Muscle of leg (tissue), 11 donors: ENCODE measurements around the gene CDKAL1. TPM values are rescaled to one million over a fixed set of nuclear protein-coding genes. Genes with fewer than 3 reads are reported as not detected.

Experiments used
- DNase-seq: peaks from one replicate; pipeline ENCODE4 v3.0.0; 2013
- H3K27ac ChIP-seq: one replicate; pipeline ENCODE4 v1.5.1; 2013; ENCODE audit warnings: mild to moderate bottlenecking, low read length, control low read depth
- H3K27me3 ChIP-seq: one replicate; pipeline ENCODE4 v1.6.1; 2013; ENCODE audit warnings: low read length; ENCODE audit not compliant: control insufficient read depth, insufficient read depth
- H3K36me3 ChIP-seq: one replicate; pipeline ENCODE4 v1.6.1; 2013; ENCODE audit warnings: low read length; ENCODE audit not compliant: control insufficient read depth, insufficient read depth
- H3K4me1 ChIP-seq: one replicate; pipeline ENCODE4 v1.6.1; 2013; ENCODE audit warnings: low read length; ENCODE audit not compliant: control insufficient read depth, insufficient read depth
- H3K4me3 ChIP-seq: one replicate; pipeline ENCODE4 v1.5.1; 2013; ENCODE audit warnings: low read length, control low read depth
- H3K9me3 ChIP-seq: replicated peaks from 2 replicates; pipeline ENCODE4 v1.6.1; 2013; ENCODE audit warnings: low read depth, low read length; ENCODE audit not compliant: control insufficient read depth
- WGBS: methylation state at CpG from one replicate; pipeline ENCODE4 v1.1.5; 2013; ENCODE audit warnings: missing lambda C conversion rate; ENCODE audit not compliant: insufficient coverage; 5-methylcytosine and 5-hydroxymethylcytosine counted together
- polyA plus RNA-seq, 8 donors: library from polyadenylated mRNA; unstranded; fragments of 120-200 nt; gene quantifications; one replicate each; pipeline versions ENCODE4 v1.2.1 to v1.2.3, GENCODE V29; 2013; ENCODE audit warnings: inconsistent platforms in 1 of 8, low replicate concordance in 1 of 8; ENCODE audit not compliant: insufficient read length in 8 of 8, insufficient read depth in 1 of 8
- total RNA-seq: library from RNA; stranded (reverse); fragments of 120-200 nt; gene quantifications from one replicate; pipeline ENCODE4 v1.2.4, GENCODE V29; 2013

CDKAL1 gene
- total and polyA plus RNA-seq, 9 donors: 11.0 to 23.6 (median 13.0) TPM

DNA sequence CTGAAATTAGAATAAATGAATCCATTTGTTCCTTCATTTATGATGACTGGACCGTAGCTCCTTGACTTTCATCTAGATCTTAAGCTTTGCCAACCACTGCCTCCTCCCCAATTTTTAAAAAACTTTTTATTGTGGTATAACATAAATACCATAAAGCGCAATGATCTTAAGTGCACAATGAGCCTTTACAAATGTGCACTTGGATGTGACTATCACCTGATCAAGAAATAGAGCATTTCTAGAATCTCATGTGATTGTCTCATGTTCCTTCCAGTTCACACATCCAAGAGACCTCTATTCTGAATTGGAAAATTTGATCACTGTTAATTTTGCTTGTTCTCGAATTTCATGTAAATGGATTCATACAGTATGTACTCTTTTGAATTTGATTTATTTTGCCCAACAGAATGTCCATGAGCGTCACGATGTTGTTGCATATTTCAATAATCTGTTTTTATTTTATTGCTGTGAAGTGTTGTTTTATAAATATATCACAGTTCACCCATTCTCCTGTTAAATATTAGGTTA, 442.2 kb downstream of the CDKAL1 start:
- WGBS: no CpG with 5 or more reads among the region's 5 CpGs
- Histone ChIP-seq H3K27ac (no peak overlapping the region), H3K9me3 (no peaks in the 10 kb centered on the region), H3K27me3 (no peaks in the 10 kb centered on the region), H3K4me1 (no peaks in the 10 kb centered on the region), H3K4me3 (no peak overlapping the region), H3K36me3 (no peaks in the 10 kb centered on the region)
- DNase-seq: no peak

DNA sequence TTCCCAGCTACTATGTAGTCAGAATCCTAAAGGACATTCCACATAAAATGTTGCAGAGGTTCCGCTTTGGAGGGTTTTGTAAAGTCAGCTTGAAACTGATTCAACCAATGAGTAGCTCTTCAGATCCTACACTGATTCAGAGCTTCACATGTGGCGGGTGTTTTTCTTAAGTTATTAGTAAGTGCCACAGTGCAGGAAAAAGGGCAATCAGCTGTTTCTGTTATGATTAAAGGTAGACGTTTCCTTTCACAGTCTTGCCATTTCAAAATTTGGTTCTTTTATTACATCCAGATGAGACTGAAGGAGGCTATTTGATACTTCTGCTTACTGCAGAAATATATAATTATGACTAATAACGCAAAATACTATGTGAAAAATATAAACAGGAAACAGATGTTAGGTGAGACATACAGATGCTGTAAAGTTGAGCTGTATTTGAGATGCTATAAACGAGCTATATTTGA, 443.9 kb downstream of the CDKAL1 start:
- WGBS: no CpG with 5 or more reads among the region's 5 CpGs
- peak; percentile 88 for DNase-seq

GRCh38 chr6:20979076-20979475, 444.8 kb downstream of the CDKAL1 start:
- H3K4me1 ChIP-seq: no peaks in the 10 kb centered on the region
- no peak overlapping the region for H3K27ac ChIP-seq
- DNase-seq: no peak
- H3K36me3 ChIP-seq: no peaks in the 10 kb centered on the region
- H3K4me3 ChIP-seq: no peak overlapping the region
- WGBS: no CpG with 5 or more reads among the region's 1 CpG
- no peaks in the 10 kb centered on the region for H3K27me3 ChIP-seq
- peaks cover 3% of the 10 kb centered on the region for H3K9me3 ChIP-seq

More for the DNA sequence above, 443.9 kb downstream of the CDKAL1 start:
- no peaks in the 10 kb centered on the region for H3K27me3 ChIP-seq
- H3K4me3 ChIP-seq: no peak overlapping the region
- no peak overlapping the region for H3K27ac ChIP-seq
- H3K9me3 ChIP-seq: no peaks in the 10 kb centered on the region
- H3K36me3 ChIP-seq: no peaks in the 10 kb centered on the region
- H3K4me1 ChIP-seq: no peaks in the 10 kb centered on the region

- Histone ChIP-seq H3K4me3 (no peak overlapping the region), H3K4me1 (no peaks in the 10 kb centered on the region), H3K36me3 (no peaks in the 10 kb centered on the region), H3K9me3 (peaks cover 7% of the 10 kb centered on the region), H3K27me3 (no peaks in the 10 kb centered on the region), H3K27ac (no peak overlapping the region)
- DNase-seq: no peak
- 93% methylated on average over 5 of the region's 5 CpGs for WGBS
Observed at GRCh38 chr6:20983961-20984360, 449.7 kb downstream of the CDKAL1 start.

- Histone ChIP-seq H3K4me3 (no peak overlapping the region), H3K27ac (no peak overlapping the region), H3K36me3 (no peaks in the 10 kb centered on the region), H3K4me1 (no peaks in the 10 kb centered on the region), H3K9me3 (peaks cover 7% of the 10 kb centered on the region), H3K27me3 (no peaks in the 10 kb centered on the region)
- no CpG with 5 or more reads among the region's 1 CpG for WGBS
- peak; percentile 15 for DNase-seq
Observed at GRCh38 chr6:20985821-20986220, 451.6 kb downstream of the CDKAL1 start.

GRCh38 chr6:20991910-20992309, 457.7 kb downstream of the CDKAL1 start:
- H3K9me3 ChIP-seq: no peaks in the 10 kb centered on the region
- no peaks in the 10 kb centered on the region for H3K4me1 ChIP-seq
- H3K36me3 ChIP-seq: no peaks in the 10 kb centered on the region
- no peak overlapping the region for H3K27ac ChIP-seq
- H3K27me3 ChIP-seq: no peaks in the 10 kb centered on the region
- no peak overlapping the region for H3K4me3 ChIP-seq
- no peak for DNase-seq
- no CpG with 5 or more reads among the region's 2 CpGs for WGBS

DNA sequence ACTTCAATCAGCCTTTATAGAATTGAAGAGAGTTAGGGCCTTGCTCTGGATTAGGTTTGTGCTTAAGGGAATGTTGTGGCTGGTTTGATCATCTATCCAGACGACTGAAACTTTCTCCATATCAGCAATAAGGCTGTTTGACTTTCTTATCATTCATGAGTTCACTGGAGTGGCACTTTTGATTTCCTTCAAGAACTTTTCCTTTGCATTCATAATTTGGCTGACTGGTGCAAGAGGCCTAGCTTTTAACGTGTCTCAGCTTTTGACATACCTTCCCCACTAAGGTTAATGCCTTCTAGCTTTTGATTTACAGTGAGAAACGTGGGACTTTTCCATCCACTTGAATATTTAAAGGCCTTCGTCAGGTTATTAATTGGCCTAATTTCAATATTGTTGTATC, 461.8 kb downstream of the CDKAL1 start:
- Histone ChIP-seq H3K27me3 (no peaks in the 10 kb centered on the region), H3K4me1 (no peaks in the 10 kb centered on the region), H3K36me3 (no peaks in the 10 kb centered on the region), H3K27ac (no peak overlapping the region), H3K9me3 (no peaks in the 10 kb centered on the region), H3K4me3 (no peak overlapping the region)
- no peak for DNase-seq
- no CpG with 5 or more reads among the region's 4 CpGs for WGBS

DNA sequence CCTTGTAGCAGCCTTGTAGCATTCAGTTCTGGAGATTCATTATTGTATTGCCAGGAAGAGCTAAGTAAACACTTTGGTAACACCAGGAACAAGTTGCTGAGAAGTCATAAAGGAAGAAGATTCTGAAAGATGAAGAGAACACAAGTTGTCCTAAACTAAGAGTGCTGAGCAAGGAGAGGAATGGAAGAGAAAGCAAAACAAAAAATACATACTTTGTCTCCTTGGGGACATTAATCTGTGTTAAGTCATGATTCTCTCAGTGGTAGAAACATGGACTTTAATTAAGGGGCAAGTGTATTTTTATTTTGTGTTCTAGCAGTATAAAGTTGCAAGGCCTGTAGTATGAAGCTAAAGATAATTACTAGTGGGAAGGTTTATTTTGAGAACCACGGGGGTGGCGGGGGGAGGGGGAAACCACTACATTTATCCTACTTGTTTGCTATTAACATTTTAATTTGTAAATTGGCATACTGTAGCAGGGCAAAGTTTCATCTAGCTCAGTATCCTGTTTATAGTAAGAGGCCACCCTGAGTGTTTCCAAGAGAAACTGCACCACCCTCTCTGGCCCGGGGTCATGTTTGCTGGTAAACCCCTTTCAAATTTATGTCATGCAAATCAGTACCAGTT, 463.0 kb downstream of the CDKAL1 start:
- DNase-seq: peak; percentile 12
- WGBS: no CpG with 5 or more reads among the region's 3 CpGs
- no peaks in the 10 kb centered on the region for H3K36me3 ChIP-seq
- H3K4me3 ChIP-seq: no peak overlapping the region
- H3K27me3 ChIP-seq: no peaks in the 10 kb centered on the region
- no peaks in the 10 kb centered on the region for H3K9me3 ChIP-seq
- H3K27ac ChIP-seq: no peak overlapping the region
- H3K4me1 ChIP-seq: no peaks in the 10 kb centered on the region

DNA sequence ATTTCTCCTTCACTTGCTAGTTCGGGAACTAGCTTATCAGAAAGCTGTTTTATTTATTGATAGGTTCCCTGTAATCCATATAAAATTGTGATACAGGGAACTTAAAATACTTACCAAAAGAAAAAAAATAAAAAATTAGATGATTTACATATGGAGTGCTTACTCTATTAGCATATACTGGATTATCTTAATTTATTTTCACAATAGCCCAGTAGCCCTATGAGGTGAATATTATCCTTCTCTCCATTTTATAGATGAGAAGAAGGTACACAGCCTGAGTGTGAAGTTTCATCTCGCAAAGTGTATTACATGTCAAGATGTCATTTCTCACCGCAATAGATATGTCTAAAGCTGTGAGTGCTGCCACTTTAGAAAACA, 463.5 kb downstream of the CDKAL1 start:
- no peak overlapping the region for H3K27ac ChIP-seq
- WGBS: 95% methylated on average over 2 of the region's 3 CpGs
- H3K27me3 ChIP-seq: no peaks in the 10 kb centered on the region
- H3K4me3 ChIP-seq: no peak overlapping the region
- DNase-seq: no peak
- no peaks in the 10 kb centered on the region for H3K9me3 ChIP-seq
- no peaks in the 10 kb centered on the region for H3K4me1 ChIP-seq
- no peaks in the 10 kb centered on the region for H3K36me3 ChIP-seq

DNA sequence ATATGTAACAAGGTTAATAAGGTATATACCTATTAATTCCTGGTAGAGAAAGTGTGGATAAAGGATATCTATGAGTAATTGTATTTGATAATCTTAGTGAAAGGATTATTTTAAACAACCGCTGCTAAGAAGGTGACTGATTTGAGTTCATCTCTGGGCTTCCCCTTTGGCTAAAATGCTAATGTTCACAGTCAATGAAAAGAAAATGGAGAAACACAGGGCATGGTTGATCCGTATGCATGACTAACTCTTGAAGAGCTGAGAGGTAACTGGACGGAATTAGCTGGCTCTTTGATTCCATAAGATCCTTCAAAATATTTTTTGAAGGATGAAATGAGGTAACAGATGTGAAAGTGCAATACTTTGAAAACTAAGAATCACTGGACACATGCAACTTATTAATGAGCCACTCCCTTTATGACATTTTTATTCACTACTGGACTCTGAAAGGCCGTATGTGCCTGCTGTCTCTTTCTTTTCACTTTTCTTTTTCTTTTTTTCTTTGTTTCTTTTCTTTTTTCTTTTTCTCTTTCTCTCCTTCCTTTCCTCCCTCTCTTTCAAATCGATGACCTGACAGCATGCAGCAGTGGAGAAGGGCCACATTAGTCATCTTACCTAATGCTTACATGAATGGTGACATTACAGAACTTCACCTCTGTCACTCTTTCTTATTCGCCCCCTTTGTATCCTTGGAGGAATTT, 464.6 kb downstream of the CDKAL1 start:
- H3K9me3 ChIP-seq: no peaks in the 10 kb centered on the region
- H3K27me3 ChIP-seq: no peaks in the 10 kb centered on the region
- H3K4me3 ChIP-seq: no peak overlapping the region
- DNase-seq: no peak
- H3K36me3 ChIP-seq: no peaks in the 10 kb centered on the region
- H3K4me1 ChIP-seq: no peaks in the 10 kb centered on the region
- no peak overlapping the region for H3K27ac ChIP-seq
- WGBS: 52% methylated on average over 2 of the region's 6 CpGs
